Panc1 (cell line): ENCODE measurements around the gene JUN.

ENCODE experiments used
- POLR2AphosphoS5 ChIP-seq: IDR thresholded peaks from 2 replicates; pipeline ENCODE4 v1.6.1; 2012; ENCODE audit warnings: mild to moderate bottlenecking, low read depth, low read length, moderate library complexity
- TF ChIP-seq, protein P1 (sequence below): fragments of 450-650 bp; IDR thresholded peaks from 2 replicates; pipeline ENCODE4 v1.5.1; 2017; ENCODE audit warnings: mild to moderate bottlenecking
- TF ChIP-seq, protein P2 (sequence below), 2 experiments: IDR thresholded peaks; 2 replicates each; pipeline ENCODE4 v1.6.1; 2011 to 2012; ENCODE audit warnings: low read depth in 2 of 2, control low read depth in 1 of 2, low read length in 1 of 2, mild to moderate bottlenecking in 1 of 2, moderate library complexity in 1 of 2; ENCODE audit not compliant: insufficient read depth in 1 of 2

DNA sequence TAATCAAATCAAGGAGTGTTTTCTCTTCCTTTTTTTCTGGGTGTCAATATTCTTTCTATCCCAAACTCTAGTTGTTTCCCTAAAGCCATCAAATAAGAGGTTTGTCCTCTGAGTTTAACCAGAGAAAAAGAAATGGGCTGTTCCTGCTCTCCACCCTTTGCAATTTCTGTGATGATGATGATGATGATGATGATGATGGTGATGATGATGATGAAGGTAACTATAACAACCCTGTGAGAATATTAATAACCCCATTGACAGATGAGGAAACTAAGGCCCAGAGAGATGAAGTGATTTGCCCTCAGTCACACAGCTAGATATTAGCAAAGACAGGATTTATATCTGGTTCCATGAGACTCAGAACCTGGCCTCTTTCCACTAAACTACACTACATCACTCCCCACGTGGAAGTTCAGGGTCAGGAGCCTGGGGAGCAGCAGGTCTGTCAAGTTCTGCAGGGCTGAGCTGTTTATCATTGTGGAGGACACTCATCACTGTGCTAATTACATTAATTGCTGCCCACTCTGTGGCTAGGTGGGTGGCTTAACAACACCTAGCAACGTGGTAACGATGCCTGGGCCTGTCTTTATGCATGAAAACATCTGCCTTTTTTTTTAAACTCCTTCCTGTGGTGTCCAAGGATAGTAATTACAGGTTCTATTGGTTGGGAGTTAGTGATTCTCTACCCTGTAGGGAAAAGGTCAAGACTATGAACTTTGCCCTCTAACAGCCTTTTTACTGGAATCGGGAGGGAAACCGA is 19.0 kb upstream of the JUN start:
- TF ChIP-seq, protein P1, sequence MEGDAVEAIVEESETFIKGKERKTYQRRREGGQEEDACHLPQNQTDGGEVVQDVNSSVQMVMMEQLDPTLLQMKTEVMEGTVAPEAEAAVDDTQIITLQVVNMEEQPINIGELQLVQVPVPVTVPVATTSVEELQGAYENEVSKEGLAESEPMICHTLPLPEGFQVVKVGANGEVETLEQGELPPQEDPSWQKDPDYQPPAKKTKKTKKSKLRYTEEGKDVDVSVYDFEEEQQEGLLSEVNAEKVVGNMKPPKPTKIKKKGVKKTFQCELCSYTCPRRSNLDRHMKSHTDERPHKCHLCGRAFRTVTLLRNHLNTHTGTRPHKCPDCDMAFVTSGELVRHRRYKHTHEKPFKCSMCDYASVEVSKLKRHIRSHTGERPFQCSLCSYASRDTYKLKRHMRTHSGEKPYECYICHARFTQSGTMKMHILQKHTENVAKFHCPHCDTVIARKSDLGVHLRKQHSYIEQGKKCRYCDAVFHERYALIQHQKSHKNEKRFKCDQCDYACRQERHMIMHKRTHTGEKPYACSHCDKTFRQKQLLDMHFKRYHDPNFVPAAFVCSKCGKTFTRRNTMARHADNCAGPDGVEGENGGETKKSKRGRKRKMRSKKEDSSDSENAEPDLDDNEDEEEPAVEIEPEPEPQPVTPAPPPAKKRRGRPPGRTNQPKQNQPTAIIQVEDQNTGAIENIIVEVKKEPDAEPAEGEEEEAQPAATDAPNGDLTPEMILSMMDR, result no peak
- no peak for TF ChIP-seq POLR2AphosphoS5
- TF ChIP-seq, protein P2, sequence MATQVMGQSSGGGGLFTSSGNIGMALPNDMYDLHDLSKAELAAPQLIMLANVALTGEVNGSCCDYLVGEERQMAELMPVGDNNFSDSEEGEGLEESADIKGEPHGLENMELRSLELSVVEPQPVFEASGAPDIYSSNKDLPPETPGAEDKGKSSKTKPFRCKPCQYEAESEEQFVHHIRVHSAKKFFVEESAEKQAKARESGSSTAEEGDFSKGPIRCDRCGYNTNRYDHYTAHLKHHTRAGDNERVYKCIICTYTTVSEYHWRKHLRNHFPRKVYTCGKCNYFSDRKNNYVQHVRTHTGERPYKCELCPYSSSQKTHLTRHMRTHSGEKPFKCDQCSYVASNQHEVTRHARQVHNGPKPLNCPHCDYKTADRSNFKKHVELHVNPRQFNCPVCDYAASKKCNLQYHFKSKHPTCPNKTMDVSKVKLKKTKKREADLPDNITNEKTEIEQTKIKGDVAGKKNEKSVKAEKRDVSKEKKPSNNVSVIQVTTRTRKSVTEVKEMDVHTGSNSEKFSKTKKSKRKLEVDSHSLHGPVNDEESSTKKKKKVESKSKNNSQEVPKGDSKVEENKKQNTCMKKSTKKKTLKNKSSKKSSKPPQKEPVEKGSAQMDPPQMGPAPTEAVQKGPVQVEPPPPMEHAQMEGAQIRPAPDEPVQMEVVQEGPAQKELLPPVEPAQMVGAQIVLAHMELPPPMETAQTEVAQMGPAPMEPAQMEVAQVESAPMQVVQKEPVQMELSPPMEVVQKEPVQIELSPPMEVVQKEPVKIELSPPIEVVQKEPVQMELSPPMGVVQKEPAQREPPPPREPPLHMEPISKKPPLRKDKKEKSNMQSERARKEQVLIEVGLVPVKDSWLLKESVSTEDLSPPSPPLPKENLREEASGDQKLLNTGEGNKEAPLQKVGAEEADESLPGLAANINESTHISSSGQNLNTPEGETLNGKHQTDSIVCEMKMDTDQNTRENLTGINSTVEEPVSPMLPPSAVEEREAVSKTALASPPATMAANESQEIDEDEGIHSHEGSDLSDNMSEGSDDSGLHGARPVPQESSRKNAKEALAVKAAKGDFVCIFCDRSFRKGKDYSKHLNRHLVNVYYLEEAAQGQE (IDR thresholded peaks at IDR 0.05; ENCODE audit: insufficient read depth in 1 of 2, low read depth in 2 of 2, low read length in 1 of 2), result no peak
